DND-41 (cell line): ENCODE data around the gene PLA2G4A.

ENCODE experiments used
- ATAC-seq: fragments of 200-7000 bp; cut with Tn5 transposase; 3 replicates; pipeline ENCODE4 v1.9.1; 2021; ENCODE audit warnings: low read depth; ENCODE audit not compliant: insufficient read depth
- DNase-seq: peaks from one replicate; pipeline ENCODE4 v3.0.0-alpha.2; 2020
- H2AFZ ChIP-seq: 2 replicates; pipeline ENCODE4 v1.6.0; 2012; ENCODE audit warnings: low read depth, low read length
- H3K27ac ChIP-seq: 2 replicates; pipeline ENCODE4 v1.5.1; 2012; ENCODE audit warnings: low read length, inconsistent platforms
- H3K27me3 ChIP-seq: fragments of 200-600 bp; sonication (generic); 2 replicates; pipeline ENCODE4 v1.6.0; 2012; ENCODE audit warnings: low read length, mild to moderate bottlenecking, inconsistent platforms; ENCODE audit not compliant: insufficient read depth, poor library complexity
- H3K36me3 ChIP-seq: 2 replicates; pipeline ENCODE4 v1.5.1; 2012; ENCODE audit warnings: low read length, inconsistent platforms; ENCODE audit not compliant: insufficient read depth
- H3K4me1 ChIP-seq: 2 replicates; pipeline ENCODE4 v1.5.1; 2012; ENCODE audit warnings: mild to moderate bottlenecking, low read length; ENCODE audit not compliant: insufficient read depth
- H3K4me2 ChIP-seq: 2 replicates; pipeline ENCODE4 v1.6.0; 2012; ENCODE audit warnings: mild to moderate bottlenecking, moderate library complexity, low read length, inconsistent platforms; ENCODE audit not compliant: insufficient read depth
- H3K4me3 ChIP-seq, 2 experiments: fragments of 200-600 bp in 1 of 2; shearing (Covaris generic) in 1 of 2; 2 replicates each; pipeline ENCODE4 v1.5.1; 2012 to 2016; ENCODE audit warnings: inconsistent platforms in 2 of 2, low read length in 2 of 2, mild to moderate bottlenecking in 2 of 2, low read depth in 1 of 2, moderate library complexity in 1 of 2
- H3K79me2 ChIP-seq: 2 replicates; pipeline ENCODE4 v1.6.0; 2012; ENCODE audit warnings: low read length, inconsistent platforms; ENCODE audit not compliant: insufficient read depth
- H3K9ac ChIP-seq: 2 replicates; pipeline ENCODE4 v1.6.0; 2012; ENCODE audit warnings: low read depth, mild to moderate bottlenecking, inconsistent platforms, low read length, moderate library complexity
- H3K9me3 ChIP-seq: 2 replicates; pipeline ENCODE4 v1.5.1; 2012; ENCODE audit warnings: low read length, moderate library complexity, mild to moderate bottlenecking, inconsistent platforms; ENCODE audit not compliant: insufficient read depth, severe bottlenecking
- H4K20me1 ChIP-seq: 2 replicates; pipeline ENCODE4 v1.6.0; 2012; ENCODE audit warnings: low read length; ENCODE audit not compliant: insufficient read depth
- EZH2 ChIP-seq: IDR thresholded peaks from 3 replicates; pipeline ENCODE4 v1.6.1; 2012; ENCODE audit warnings: borderline replicate concordance, low read depth, mild to moderate bottlenecking, moderate library complexity, low read length, inconsistent platforms; ENCODE audit not compliant: severe bottlenecking
- TF ChIP-seq, protein P1 (sequence below): IDR thresholded peaks from 2 replicates; pipeline ENCODE4 v1.5.1; 2012; ENCODE audit warnings: borderline replicate concordance, low read length, moderate library complexity, mild to moderate bottlenecking; ENCODE audit not compliant: poor library complexity, severe bottlenecking; ENCODE audit errors: extremely low read depth

PLA2G4A gene

DNA sequence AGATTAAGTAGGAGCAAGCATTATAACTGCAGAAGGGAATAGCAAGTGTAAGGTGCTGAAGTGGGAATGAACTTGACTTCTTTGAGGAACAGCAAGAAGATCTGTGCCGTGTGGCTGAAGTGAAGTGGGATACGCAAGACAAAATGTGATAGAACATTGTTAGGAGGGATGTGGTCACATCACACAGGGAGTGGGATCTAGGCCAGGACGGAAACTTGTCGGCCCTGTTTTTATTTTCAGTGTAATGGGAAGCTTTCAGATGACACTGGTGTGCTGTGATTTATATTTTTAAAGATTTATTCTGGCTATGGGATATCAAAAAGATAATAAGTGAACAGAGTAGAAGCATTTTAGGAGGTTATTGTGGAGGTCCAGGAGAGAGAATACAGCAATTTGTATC lies 116.4 kb downstream of the PLA2G4A start:
- DNase-seq (no peak), ATAC-seq (no peak)

GRCh38 chr1:186948535-186948934 lies 119.8 kb downstream of the PLA2G4A start:
- no peaks in the 10 kb centered on the region for H3K79me2 ChIP-seq
- H3K27me3 ChIP-seq: no peaks in the 10 kb centered on the region
- no peak overlapping the region for H3K27ac ChIP-seq
- H3K9ac ChIP-seq: no peak overlapping the region
- no peak overlapping the region for H3K4me3 ChIP-seq
- no peaks in the 10 kb centered on the region for H3K36me3 ChIP-seq
- H3K9me3 ChIP-seq: no peaks in the 10 kb centered on the region
- no peaks in the 10 kb centered on the region for H4K20me1 ChIP-seq
- no peak overlapping the region for H3K4me2 ChIP-seq
- no peak for DNase-seq
- H3K4me1 ChIP-seq: no peaks in the 10 kb centered on the region
- TF ChIP-seq EZH2: no peak
- TF ChIP-seq, protein P1, sequence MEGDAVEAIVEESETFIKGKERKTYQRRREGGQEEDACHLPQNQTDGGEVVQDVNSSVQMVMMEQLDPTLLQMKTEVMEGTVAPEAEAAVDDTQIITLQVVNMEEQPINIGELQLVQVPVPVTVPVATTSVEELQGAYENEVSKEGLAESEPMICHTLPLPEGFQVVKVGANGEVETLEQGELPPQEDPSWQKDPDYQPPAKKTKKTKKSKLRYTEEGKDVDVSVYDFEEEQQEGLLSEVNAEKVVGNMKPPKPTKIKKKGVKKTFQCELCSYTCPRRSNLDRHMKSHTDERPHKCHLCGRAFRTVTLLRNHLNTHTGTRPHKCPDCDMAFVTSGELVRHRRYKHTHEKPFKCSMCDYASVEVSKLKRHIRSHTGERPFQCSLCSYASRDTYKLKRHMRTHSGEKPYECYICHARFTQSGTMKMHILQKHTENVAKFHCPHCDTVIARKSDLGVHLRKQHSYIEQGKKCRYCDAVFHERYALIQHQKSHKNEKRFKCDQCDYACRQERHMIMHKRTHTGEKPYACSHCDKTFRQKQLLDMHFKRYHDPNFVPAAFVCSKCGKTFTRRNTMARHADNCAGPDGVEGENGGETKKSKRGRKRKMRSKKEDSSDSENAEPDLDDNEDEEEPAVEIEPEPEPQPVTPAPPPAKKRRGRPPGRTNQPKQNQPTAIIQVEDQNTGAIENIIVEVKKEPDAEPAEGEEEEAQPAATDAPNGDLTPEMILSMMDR: no peak
- no peak for ATAC-seq
- H2AFZ ChIP-seq: no peak overlapping the region

More for the DNA sequence above, 116.4 kb downstream of the PLA2G4A start:
- Histone ChIP-seq H3K27ac (no peak overlapping the region), H3K4me2 (no peak overlapping the region), H3K4me3 (no peak overlapping the region), H3K9me3 (no peaks in the 10 kb centered on the region), H3K27me3 (no peaks in the 10 kb centered on the region), H3K79me2 (no peaks in the 10 kb centered on the region), H3K4me1 (no peaks in the 10 kb centered on the region), H4K20me1 (no peaks in the 10 kb centered on the region), H3K9ac (no peak overlapping the region), H3K36me3 (no peaks in the 10 kb centered on the region), H2AFZ (no peak overlapping the region)
- TF ChIP-seq, protein P1: no peak
- TF ChIP-seq EZH2: no peak

GRCh38 chr1:186949173-186949572 lies 120.4 kb downstream of the PLA2G4A start:
- Histone ChIP-seq H3K27me3 (no peaks in the 10 kb centered on the region), H2AFZ (no peak overlapping the region), H4K20me1 (no peaks in the 10 kb centered on the region), H3K4me2 (no peak overlapping the region), H3K9ac (no peak overlapping the region), H3K36me3 (no peaks in the 10 kb centered on the region), H3K79me2 (no peaks in the 10 kb centered on the region), H3K4me3 (no peak overlapping the region), H3K4me1 (no peaks in the 10 kb centered on the region), H3K9me3 (no peaks in the 10 kb centered on the region), H3K27ac (no peak overlapping the region)
- no peak for ATAC-seq
- DNase-seq: no peak
- TF ChIP-seq EZH2: no peak
- TF ChIP-seq, protein P1: no peak

GRCh38 chr1:186950547-186950946 lies 121.8 kb downstream of the PLA2G4A start:
- Histone ChIP-seq H3K27me3 (no peaks in the 10 kb centered on the region), H2AFZ (no peak overlapping the region), H3K27ac (no peak overlapping the region), H3K4me3 (no peak overlapping the region), H4K20me1 (no peaks in the 10 kb centered on the region), H3K9ac (no peak overlapping the region), H3K4me2 (no peak overlapping the region), H3K79me2 (no peaks in the 10 kb centered on the region), H3K9me3 (no peaks in the 10 kb centered on the region), H3K36me3 (no peaks in the 10 kb centered on the region), H3K4me1 (no peaks in the 10 kb centered on the region)
- no peak for TF ChIP-seq EZH2
- TF ChIP-seq, protein P1: no peak
- ATAC-seq: no peak
- no peak for DNase-seq
